Adipocyte (in vitro differentiated cells): ENCODE results near the gene GNG7.
"Not testable (repeated sequence)": the region's sequence is repeated elsewhere in the genome, so short reads cannot be mapped to it uniquely, and the experiment has no call there.

Source experiments
- DNase-seq: peaks from one replicate; pipeline ENCODE4 v3.0.0-alpha.2; 2015; ENCODE audit warnings: low read depth
- H3K27me3 ChIP-seq: replicated peaks from 2 replicates; pipeline ENCODE4 v1.7.0; 2013; ENCODE audit warnings: mild to moderate bottlenecking, low read length, moderate library complexity; ENCODE audit not compliant: control insufficient read depth, insufficient read depth
- H3K36me3 ChIP-seq: 2 replicates; pipeline ENCODE4 v1.7.0; 2013; ENCODE audit warnings: low read length, mild to moderate bottlenecking, moderate library complexity; ENCODE audit not compliant: control insufficient read depth, insufficient read depth, severe bottlenecking
- H3K4me1 ChIP-seq: 2 replicates; pipeline ENCODE4 v1.7.0; 2013; ENCODE audit warnings: mild to moderate bottlenecking, low read length, moderate library complexity; ENCODE audit not compliant: control insufficient read depth, insufficient read depth
- H3K4me3 ChIP-seq: 2 replicates; pipeline ENCODE4 v1.7.0; 2013; ENCODE audit warnings: mild to moderate bottlenecking, low read length, moderate library complexity
- H3K9ac ChIP-seq: 2 replicates; pipeline ENCODE4 v1.7.0; 2013; ENCODE audit warnings: mild to moderate bottlenecking, low read length, moderate library complexity
- H3K9me3 ChIP-seq: 2 replicates; pipeline ENCODE4 v1.7.0; 2013; ENCODE audit warnings: mild to moderate bottlenecking, low read length, moderate library complexity; ENCODE audit not compliant: control insufficient read depth

The GNG7 gene

GRCh38 chr19:2685204-2685704 is 17.2 kb downstream of the GNG7 start:
- Histone ChIP-seq H3K9ac (no peak overlapping the region), H3K4me3 (no peak overlapping the region), H3K9me3 (no peaks in the 10 kb centered on the region), H3K36me3 (no peaks in the 10 kb centered on the region), H3K27me3 (peaks cover 14% of the 10 kb centered on the region), H3K4me1 (no peaks in the 10 kb centered on the region)
- no peak for DNase-seq

- Histone ChIP-seq H3K9me3 (no peaks in the 10 kb centered on the region), H3K27me3 (peaks cover 24% of the 10 kb centered on the region), H3K36me3 (no peaks in the 10 kb centered on the region), H3K4me3 (no peak overlapping the region), H3K4me1 (no peaks in the 10 kb centered on the region), H3K9ac (no peak overlapping the region)
- no peak for DNase-seq
Observed at GRCh38 chr19:2683430-2684003, 19.0 kb downstream of the GNG7 start.

GRCh38 chr19:2680808-2681207 is 21.7 kb downstream of the GNG7 start:
- H3K4me3 ChIP-seq = no peak overlapping the region
- no peaks in the 10 kb centered on the region for H3K9me3 ChIP-seq
- no peak overlapping the region for H3K9ac ChIP-seq
- no peak for DNase-seq
- no peaks in the 10 kb centered on the region for H3K36me3 ChIP-seq
- peaks cover 45% of the 10 kb centered on the region for H3K27me3 ChIP-seq
- H3K4me1 ChIP-seq = no peaks in the 10 kb centered on the region

GRCh38 chr19:2679439-2679838 is 23.1 kb downstream of the GNG7 start:
- H3K9me3 ChIP-seq = peaks cover 3% of the 10 kb centered on the region
- H3K36me3 ChIP-seq = no peaks in the 10 kb centered on the region
- H3K4me3 ChIP-seq = no peak overlapping the region
- no peak for DNase-seq
- no peak overlapping the region for H3K9ac ChIP-seq
- H3K27me3 ChIP-seq = peaks cover 59% of the 10 kb centered on the region
- H3K4me1 ChIP-seq = no peaks in the 10 kb centered on the region

- H3K9ac ChIP-seq, H3K4me1 ChIP-seq, H3K9me3 ChIP-seq, H3K36me3 ChIP-seq, H3K4me3 ChIP-seq, DNase-seq: not testable (repeated sequence)
- H3K27me3 ChIP-seq = peaks cover 62% of the 10 kb centered on the region
Observed at GRCh38 chr19:2678948-2679347, 23.5 kb downstream of the GNG7 start.

- Histone ChIP-seq H3K27me3 (peaks cover 57% of the 10 kb centered on the region), H3K9ac (no peak overlapping the region), H3K36me3 (no peaks in the 10 kb centered on the region), H3K4me3 (no peak overlapping the region), H3K9me3 (peaks cover 3% of the 10 kb centered on the region), H3K4me1 (no peaks in the 10 kb centered on the region)
- no peak for DNase-seq
Observed at GRCh38 chr19:2678044-2678671, 24.3 kb downstream of the GNG7 start.

- Histone ChIP-seq H3K4me1 (no peaks in the 10 kb centered on the region), H3K27me3 (peaks cover 57% of the 10 kb centered on the region), H3K4me3 (no peak overlapping the region), H3K9me3 (peaks cover 3% of the 10 kb centered on the region), H3K9ac (no peak overlapping the region), H3K36me3 (no peaks in the 10 kb centered on the region)
- no peak for DNase-seq
Observed at GRCh38 chr19:2676823-2677222, 25.7 kb downstream of the GNG7 start.

GRCh38 chr19:2675892-2676291 is 26.6 kb downstream of the GNG7 start:
- peaks cover 64% of the 10 kb centered on the region for H3K27me3 ChIP-seq
- no peaks in the 10 kb centered on the region for H3K4me1 ChIP-seq
- no peak for DNase-seq
- no peaks in the 10 kb centered on the region for H3K36me3 ChIP-seq
- no peak overlapping the region for H3K9ac ChIP-seq
- H3K4me3 ChIP-seq = no peak overlapping the region
- H3K9me3 ChIP-seq = peaks cover 3% of the 10 kb centered on the region

- Histone ChIP-seq H3K9me3 (peaks cover 3% of the 10 kb centered on the region), H3K36me3 (no peaks in the 10 kb centered on the region), H3K27me3 (peaks cover 47% of the 10 kb centered on the region), H3K9ac (no peak overlapping the region), H3K4me1 (no peaks in the 10 kb centered on the region), H3K4me3 (no peak overlapping the region)
- no peak for DNase-seq
Observed at GRCh38 chr19:2670217-2670616, 32.3 kb downstream of the GNG7 start.

- Histone ChIP-seq H3K4me1 (no peaks in the 10 kb centered on the region), H3K4me3 (no peak overlapping the region), H3K9me3 (peaks cover 2% of the 10 kb centered on the region), H3K36me3 (no peaks in the 10 kb centered on the region), H3K27me3 (peaks cover 42% of the 10 kb centered on the region), H3K9ac (no peak overlapping the region)
- DNase-seq = no peak
Observed at GRCh38 chr19:2668175-2668763, 34.2 kb downstream of the GNG7 start.

GRCh38 chr19:2667349-2667748 is 35.1 kb downstream of the GNG7 start:
- H3K27me3 ChIP-seq = peaks cover 42% of the 10 kb centered on the region
- not testable (repeated sequence) for H3K9me3 ChIP-seq, H3K4me1 ChIP-seq, H3K9ac ChIP-seq, H3K4me3 ChIP-seq, H3K36me3 ChIP-seq, DNase-seq
